ENCODE results near the gene KAZALD1.

Gene KAZALD1

DNA sequence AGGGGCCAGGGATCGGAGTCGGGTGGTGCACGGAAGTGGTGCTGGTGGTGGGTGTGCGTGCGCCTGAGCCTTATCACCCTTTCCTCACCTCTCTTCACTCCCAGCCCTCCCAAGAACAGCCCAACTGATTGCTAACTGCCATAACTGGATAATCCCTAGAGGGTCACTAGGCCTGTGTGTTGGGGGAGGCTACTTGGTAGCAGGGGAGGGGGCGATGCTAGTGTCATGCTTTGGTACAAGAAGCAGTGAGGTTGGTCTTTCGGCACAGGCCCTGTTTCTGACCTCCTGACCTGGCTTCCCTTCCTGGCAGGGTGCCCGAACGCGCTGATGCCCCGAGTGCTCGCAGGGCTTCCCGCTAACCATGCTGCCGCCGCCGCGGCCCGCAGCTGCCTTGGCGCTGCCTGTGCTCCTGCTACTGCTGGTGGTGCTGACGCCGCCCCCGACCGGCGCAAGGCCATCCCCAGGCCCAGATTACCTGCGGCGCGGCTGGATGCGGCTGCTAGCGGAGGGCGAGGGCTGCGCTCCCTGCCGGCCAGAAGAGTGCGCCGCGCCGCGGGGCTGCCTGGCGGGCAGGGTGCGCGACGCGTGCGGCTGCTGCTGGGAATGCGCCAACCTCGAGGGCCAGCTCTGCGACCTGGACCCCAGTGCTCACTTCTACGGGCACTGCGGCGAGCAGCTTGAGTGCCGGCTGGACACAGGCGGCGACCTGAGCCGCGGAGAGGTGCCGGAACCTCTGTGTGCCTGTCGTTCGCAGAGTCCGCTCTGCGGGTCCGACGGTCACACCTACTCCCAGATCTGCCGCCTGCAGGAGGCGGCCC lies 652 bp downstream of the KAZALD1 start:
- intact Hi-C loops (cut with DNase I; ENCODE audit: low total_unique reads): loop anchor here (10.0 kb wide), 1 partner anchor 992 kb away; the partner anchor contains the start of gene ARMH3
- H3K27ac ChIP-seq: peak overlapping the region; percentile 95 to 97
- H3K4me3 ChIP-seq: peak overlapping the region; percentile 65 to 85
- peaks cover 5 to 64% (median 49%) of the 10 kb centered on the region in 4 donors for H3K4me1 ChIP-seq
- H3K36me3 ChIP-seq: no peaks in the 10 kb centered on the region
- TF ChIP-seq, protein P1, sequence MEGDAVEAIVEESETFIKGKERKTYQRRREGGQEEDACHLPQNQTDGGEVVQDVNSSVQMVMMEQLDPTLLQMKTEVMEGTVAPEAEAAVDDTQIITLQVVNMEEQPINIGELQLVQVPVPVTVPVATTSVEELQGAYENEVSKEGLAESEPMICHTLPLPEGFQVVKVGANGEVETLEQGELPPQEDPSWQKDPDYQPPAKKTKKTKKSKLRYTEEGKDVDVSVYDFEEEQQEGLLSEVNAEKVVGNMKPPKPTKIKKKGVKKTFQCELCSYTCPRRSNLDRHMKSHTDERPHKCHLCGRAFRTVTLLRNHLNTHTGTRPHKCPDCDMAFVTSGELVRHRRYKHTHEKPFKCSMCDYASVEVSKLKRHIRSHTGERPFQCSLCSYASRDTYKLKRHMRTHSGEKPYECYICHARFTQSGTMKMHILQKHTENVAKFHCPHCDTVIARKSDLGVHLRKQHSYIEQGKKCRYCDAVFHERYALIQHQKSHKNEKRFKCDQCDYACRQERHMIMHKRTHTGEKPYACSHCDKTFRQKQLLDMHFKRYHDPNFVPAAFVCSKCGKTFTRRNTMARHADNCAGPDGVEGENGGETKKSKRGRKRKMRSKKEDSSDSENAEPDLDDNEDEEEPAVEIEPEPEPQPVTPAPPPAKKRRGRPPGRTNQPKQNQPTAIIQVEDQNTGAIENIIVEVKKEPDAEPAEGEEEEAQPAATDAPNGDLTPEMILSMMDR (IDR thresholded peaks at IDR 0.05): peak; percentile 55 to 59
- H3K9me3 ChIP-seq: no peaks in the 10 kb centered on the region
- no peaks in the 10 kb centered on the region for H3K27me3 ChIP-seq
- peak in 1 of 2 donors; percentile 77 for DNase-seq

DNA sequence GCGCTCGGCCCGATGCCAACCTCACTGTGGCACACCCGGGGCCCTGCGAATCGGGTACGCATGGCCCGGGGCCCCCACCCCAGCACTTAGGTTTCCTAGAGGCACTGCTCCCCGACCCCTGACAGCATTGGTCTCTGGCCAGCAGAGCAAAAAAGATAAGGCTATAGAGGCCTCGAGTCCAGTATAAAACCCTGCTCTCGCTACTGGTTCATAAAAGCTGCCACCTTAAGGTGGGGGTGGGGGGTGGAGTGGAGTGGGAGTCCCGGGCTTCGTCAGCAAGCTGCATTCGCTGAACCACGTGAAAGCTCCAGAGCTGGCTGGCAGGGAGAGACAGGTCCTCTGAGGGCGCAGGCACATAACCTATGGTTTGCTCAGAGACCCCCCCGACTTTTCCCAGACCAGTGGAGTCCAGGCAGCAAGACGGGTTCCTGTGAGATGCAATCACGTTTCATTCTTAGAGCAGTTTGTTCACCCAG lies 1.3 kb downstream of the KAZALD1 start:
- H3K9me3 ChIP-seq: no peaks in the 10 kb centered on the region
- no peaks in the 10 kb centered on the region for H3K36me3 ChIP-seq
- intact Hi-C loops (cut with DNase I; ENCODE audit: low total_unique reads): loop anchor here (10.0 kb wide), 1 partner anchor 992 kb away; the partner anchor contains the start of gene ARMH3
- H3K4me1 ChIP-seq: peaks cover 5 to 67% (median 52%) of the 10 kb centered on the region in 4 donors
- peak overlapping the region; percentile 95 to 97 for H3K27ac ChIP-seq
- H3K27me3 ChIP-seq: no peaks in the 10 kb centered on the region
- DNase-seq: peak in 1 of 2 donors; percentile 81
- H3K4me3 ChIP-seq: peak overlapping the region; percentile 65 to 85
- TF ChIP-seq, protein P1 (IDR thresholded peaks at IDR 0.05): no peak

DNA sequence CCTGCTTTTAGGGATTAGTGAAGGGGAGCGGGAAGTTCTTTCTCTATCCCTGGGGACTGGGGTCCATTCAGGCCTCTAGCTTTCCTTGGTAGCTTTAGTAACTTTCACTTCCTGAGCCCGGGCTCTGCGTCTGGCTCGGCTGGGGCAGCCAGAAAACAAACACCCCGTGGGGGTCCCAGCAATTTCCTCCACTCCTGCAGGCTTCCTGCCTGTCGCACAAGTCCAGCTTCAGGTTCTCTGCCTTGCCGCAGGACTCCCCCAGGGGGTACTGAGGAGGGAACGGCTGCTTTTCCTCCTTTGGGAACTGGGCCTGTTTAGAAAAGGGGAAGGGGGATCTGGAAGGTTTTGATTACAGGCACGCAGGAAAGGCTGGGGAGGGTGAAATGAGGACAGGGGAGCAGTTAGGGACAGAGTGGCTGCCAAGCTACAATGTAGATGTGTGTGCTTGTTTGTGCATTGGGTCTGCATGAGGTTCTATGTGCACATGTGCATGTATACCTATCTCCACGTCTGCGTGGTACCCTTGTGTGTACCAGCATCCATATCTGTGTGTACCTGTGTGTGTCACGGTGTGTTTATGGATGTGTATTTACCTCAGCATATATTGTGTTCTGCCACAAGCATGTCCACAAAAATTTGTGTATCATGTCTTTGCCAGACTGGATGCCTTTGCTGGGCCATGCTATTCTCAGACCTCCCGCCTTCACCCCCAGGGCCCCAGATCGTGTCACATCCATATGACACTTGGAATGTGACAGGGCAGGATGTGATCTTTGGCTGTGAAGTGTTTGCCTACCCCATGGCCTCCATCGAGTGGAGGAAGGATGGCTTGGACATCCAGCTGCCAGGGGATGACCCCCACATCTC lies 2.0 kb downstream of the KAZALD1 start:
- TF ChIP-seq, protein P1 (IDR thresholded peaks at IDR 0.05): no peak
- Histone ChIP-seq H3K27me3 (no peaks in the 10 kb centered on the region), H3K4me3 (peak overlapping the region in 1 of 2 donors; percentile 65), H3K36me3 (no peaks in the 10 kb centered on the region), H3K27ac (peak overlapping the region; percentile 95 to 97), H3K4me1 (peaks cover 5 to 67% (median 52%) of the 10 kb centered on the region in 4 donors), H3K9me3 (no peaks in the 10 kb centered on the region)
- no peak for DNase-seq
- intact Hi-C loops (cut with DNase I; ENCODE audit: low total_unique reads): loop anchor here (10.0 kb wide), 1 partner anchor 991 kb away; the partner anchor contains the start of gene ARMH3

DNA sequence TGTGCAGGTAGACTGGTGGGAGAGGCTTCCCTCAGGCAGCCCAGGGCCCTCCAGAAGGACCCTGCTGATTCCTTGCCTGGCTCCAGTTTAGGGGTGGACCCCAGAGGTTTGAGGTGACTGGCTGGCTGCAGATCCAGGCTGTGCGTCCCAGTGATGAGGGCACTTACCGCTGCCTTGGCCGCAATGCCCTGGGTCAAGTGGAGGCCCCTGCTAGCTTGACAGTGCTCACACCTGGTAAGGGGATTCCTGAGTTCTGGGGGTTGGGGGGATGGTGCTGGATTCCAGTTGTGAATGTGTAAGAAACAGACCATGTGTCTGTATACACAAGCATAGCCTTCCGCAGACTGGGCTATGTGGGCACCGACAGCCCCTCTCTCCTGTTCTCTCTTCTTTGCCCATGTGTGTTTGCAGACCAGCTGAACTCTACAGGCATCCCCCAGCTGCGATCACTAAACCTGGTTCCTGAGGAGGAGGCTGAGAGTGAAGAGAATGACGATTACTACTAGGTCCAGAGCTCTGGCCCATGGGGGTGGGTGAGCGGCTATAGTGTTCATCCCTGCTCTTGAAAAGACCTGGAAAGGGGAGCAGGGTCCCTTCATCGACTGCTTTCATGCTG lies 2.7 kb downstream of the KAZALD1 start:
- H3K27me3 ChIP-seq: no peaks in the 10 kb centered on the region
- peaks cover 5 to 67% (median 52%) of the 10 kb centered on the region in 4 donors for H3K4me1 ChIP-seq
- TF ChIP-seq, protein P1 (IDR thresholded peaks at IDR 0.05): no peak

More for the DNA sequence above, 2.7 kb downstream of the KAZALD1 start:
- Histone ChIP-seq H3K36me3 (no peaks in the 10 kb centered on the region), H3K27ac (peak overlapping the region in 1 of 2 donors; percentile 95), H3K4me3 (no peak overlapping the region), H3K9me3 (no peaks in the 10 kb centered on the region)
- intact Hi-C loops (cut with DNase I; ENCODE audit: low total_unique reads): loop anchor here (5.0 to 10.0 kb wide), 2 partner anchors 32 to 990 kb away; partner anchors contain the start of genes ARMH3, PDZD7 and SFXN3
- DNase-seq: no peak
